ENCODE data around the gene BSND.

BSND gene

GRCh38 chr1:54973205-54973921 lies 25.4 kb upstream of the BSND start:
- ATAC-seq, result peak; percentile 84
- TF ChIP-seq ZNF70 (CRISPR knock-in tag; IDR thresholded peaks at IDR 0.05), result no peak
- no peak for TF ChIP-seq ZFP3 (CRISPR knock-in tag; IDR thresholded peaks at IDR 0.05)
- TF ChIP-seq POU6F1 (CRISPR knock-in tag; IDR thresholded peaks at IDR 0.05; ENCODE audit: borderline replicate concordance, low read depth), result no peak
- TF ChIP-seq ZNF8 (CRISPR knock-in tag; IDR thresholded peaks at IDR 0.05), result no peak
- TF ChIP-seq TCF4 (CRISPR knock-in tag; IDR thresholded peaks at IDR 0.05; ENCODE audit: borderline replicate concordance), result no peak
- no peak for TF ChIP-seq CSRNP3 (CRISPR knock-in tag; IDR thresholded peaks at IDR 0.05)
- no peak for TF ChIP-seq ESRRG (CRISPR knock-in tag; IDR thresholded peaks at IDR 0.05)
- no peak for TF ChIP-seq PPARA (CRISPR knock-in tag; IDR thresholded peaks at IDR 0.05; ENCODE audit: borderline replicate concordance)
- no peak for TF ChIP-seq BACH2 (CRISPR knock-in tag; IDR thresholded peaks at IDR 0.05; ENCODE audit: borderline replicate concordance)
- no peak for TF ChIP-seq PATZ1 (CRISPR knock-in tag; IDR thresholded peaks at IDR 0.05; ENCODE audit: borderline replicate concordance)
- TF ChIP-seq CSDC2 (CRISPR knock-in tag; IDR thresholded peaks at IDR 0.05), result no peak
- no peak for TF ChIP-seq TOX (CRISPR knock-in tag; IDR thresholded peaks at IDR 0.05; ENCODE audit: borderline replicate concordance)
- TF ChIP-seq ARNTL (CRISPR knock-in tag; IDR thresholded peaks at IDR 0.05; ENCODE audit: borderline replicate concordance, low read depth), result no peak
- no peak for TF ChIP-seq TSHZ2 (CRISPR knock-in tag; IDR thresholded peaks at IDR 0.05)

GRCh38 chr1:54975356-54976108 lies 23.2 kb upstream of the BSND start:
- ATAC-seq, result no peak
- TF ChIP-seq TOX (CRISPR knock-in tag; IDR thresholded peaks at IDR 0.05; ENCODE audit: borderline replicate concordance) (no peak), CREB5 (CRISPR knock-in tag; IDR thresholded peaks at IDR 0.05; ENCODE audit: low read depth) (no peak), ZNF70 (CRISPR knock-in tag; IDR thresholded peaks at IDR 0.05) (no peak), ZNF8 (CRISPR knock-in tag; IDR thresholded peaks at IDR 0.05) (no peak), PATZ1 (CRISPR knock-in tag; IDR thresholded peaks at IDR 0.05; ENCODE audit: borderline replicate concordance) (no peak), ISL1 (CRISPR knock-in tag; IDR thresholded peaks at IDR 0.05) (no peak), CSRNP3 (CRISPR knock-in tag; IDR thresholded peaks at IDR 0.05) (no peak), ZFP30 (CRISPR knock-in tag; IDR thresholded peaks at IDR 0.05) (no peak), GLIS3 (CRISPR knock-in tag; IDR thresholded peaks at IDR 0.05) (no peak), CSDC2 (CRISPR knock-in tag; IDR thresholded peaks at IDR 0.05) (no peak), RARB (CRISPR knock-in tag; IDR thresholded peaks at IDR 0.05) (no peak), TCF4 (CRISPR knock-in tag; IDR thresholded peaks at IDR 0.05; ENCODE audit: borderline replicate concordance) (no peak), OSR1 (CRISPR knock-in tag; IDR thresholded peaks at IDR 0.05) (no peak), ARNTL (CRISPR knock-in tag; IDR thresholded peaks at IDR 0.05; ENCODE audit: borderline replicate concordance, low read depth) (no peak), POU6F1 (CRISPR knock-in tag; IDR thresholded peaks at IDR 0.05; ENCODE audit: borderline replicate concordance, low read depth) (no peak), ZNF565 (CRISPR knock-in tag; conservative IDR thresholded peaks at IDR 0.05; ENCODE audit: low read depth) (no peak)
